PFSK-1 (cell line): ENCODE measurements around the gene JSRP1.

Experiments used
- FOXP2 ChIP-seq: optimal IDR thresholded peaks from 2 replicates; pipeline ENCODE3; 2011; ENCODE audit warnings: borderline replicate concordance, control low read depth, inconsistent platforms; ENCODE audit not compliant: insufficient read depth; ENCODE audit errors: extremely low read length, extremely low read depth
- POLR2AphosphoS5 ChIP-seq: IDR thresholded peaks from 2 replicates; pipeline ENCODE4 v1.6.1; 2012; ENCODE audit warnings: low read depth, mild to moderate bottlenecking, control low read depth, low read length, moderate library complexity
- REST ChIP-seq, 2 experiments: IDR thresholded peaks; 2 replicates each; pipeline versions ENCODE4 v1.6.1 to v1.8.0; 2011 to 2012; ENCODE audit warnings: low read depth in 2 of 2, low read length in 2 of 2, control low read depth in 1 of 2, inconsistent platforms in 1 of 2, mild to moderate bottlenecking in 1 of 2, moderate library complexity in 1 of 2; ENCODE audit not compliant: insufficient read depth in 1 of 2
- SIN3A ChIP-seq: IDR thresholded peaks from 2 replicates; pipeline ENCODE4 v1.6.1; 2012; ENCODE audit warnings: mild to moderate bottlenecking, low read length, moderate library complexity, borderline replicate concordance; ENCODE audit not compliant: insufficient read depth
- TAF1 ChIP-seq: IDR thresholded peaks from 2 replicates; pipeline ENCODE4 v1.6.1; 2012; ENCODE audit warnings: low read length, control low read depth, borderline replicate concordance; ENCODE audit not compliant: insufficient read depth

JSRP1 gene

GRCh38 chr19:2276429-2276986, 20.3 kb upstream of the JSRP1 start:
- no peak for TF ChIP-seq TAF1
- TF ChIP-seq SIN3A = no peak
- no peak for TF ChIP-seq FOXP2
- TF ChIP-seq POLR2AphosphoS5 = no peak
- no peak for TF ChIP-seq REST (IDR thresholded peaks at IDR 0.05; ENCODE audit: insufficient read depth in 1 of 2, low read depth in 2 of 2, low read length in 2 of 2)

- TF ChIP-seq SIN3A (no peak), TAF1 (no peak), REST (IDR thresholded peaks at IDR 0.05; ENCODE audit: insufficient read depth in 1 of 2, low read depth in 2 of 2, low read length in 2 of 2) (no peak), POLR2AphosphoS5 (no peak), FOXP2 (no peak)
These were observed 19.6 kb upstream of the JSRP1 start for GRCh38 chr19:2275588-2276428.

GRCh38 chr19:2274931-2275535, 18.8 kb upstream of the JSRP1 start:
- TF ChIP-seq FOXP2 = no peak
- no peak for TF ChIP-seq TAF1
- TF ChIP-seq REST (IDR thresholded peaks at IDR 0.05; ENCODE audit: insufficient read depth in 1 of 2, low read depth in 2 of 2, low read length in 2 of 2) = peak; percentile 54 to 76

- TF ChIP-seq FOXP2 = no peak
- TF ChIP-seq REST (IDR thresholded peaks at IDR 0.05; ENCODE audit: insufficient read depth in 1 of 2, low read depth in 2 of 2, low read length in 2 of 2) = no peak
- no peak for TF ChIP-seq SIN3A
- TF ChIP-seq POLR2AphosphoS5 = no peak
- TF ChIP-seq TAF1 = no peak
These were observed 18.0 kb upstream of the JSRP1 start for GRCh38 chr19:2274185-2274711.
